Muscle layer of colon (tissue), 2 donors: ENCODE results near the gene OGFR.

Experiments used
- H3K27ac ChIP-seq: one replicate; pipeline ENCODE4 v1.7.0; 2013; ENCODE audit warnings: low read depth, mild to moderate bottlenecking, low read length, moderate library complexity
- H3K27me3 ChIP-seq, 2 donors: one replicate each; pipeline ENCODE4 v1.7.0; 2013; ENCODE audit warnings: low read length in 2 of 2, mild to moderate bottlenecking in 2 of 2; ENCODE audit not compliant: insufficient read depth in 2 of 2, control insufficient read depth in 1 of 2
- H3K36me3 ChIP-seq: one replicate; pipeline ENCODE4 v1.7.0; 2013; ENCODE audit warnings: mild to moderate bottlenecking, low read length; ENCODE audit not compliant: insufficient read depth
- H3K4me1 ChIP-seq: one replicate; pipeline ENCODE4 v1.7.0; 2013; ENCODE audit warnings: mild to moderate bottlenecking, low read length; ENCODE audit not compliant: insufficient read depth
- H3K4me3 ChIP-seq, 2 donors: one replicate each; pipeline ENCODE4 v1.7.0; 2013; ENCODE audit warnings: low read length in 2 of 2, low read depth in 1 of 2, mild to moderate bottlenecking in 1 of 2, moderate library complexity in 1 of 2
- H3K9ac ChIP-seq: one replicate; pipeline ENCODE4 v1.7.0; 2013; ENCODE audit warnings: low read length
- H3K9me3 ChIP-seq: one replicate; pipeline ENCODE4 v1.7.0; 2013; ENCODE audit warnings: mild to moderate bottlenecking, low read length
- donor health status: abdominal sarcoma.
- donor health status: Adenocarcinoma of cecum.

The OGFR gene

GRCh38 chr20:62827311-62828038 is 22.8 kb downstream of the OGFR start:
- Histone ChIP-seq H3K4me3 (no peak overlapping the region), H3K27me3 (no peaks in the 10 kb centered on the region), H3K4me1 (peaks cover 5% of the 10 kb centered on the region), H3K27ac (no peak overlapping the region), H3K9me3 (no peaks in the 10 kb centered on the region), H3K9ac (no peak overlapping the region), H3K36me3 (no peaks in the 10 kb centered on the region)

GRCh38 chr20:62828051-62828450 is 23.4 kb downstream of the OGFR start:
- H3K4me1 ChIP-seq, result peaks cover 5% of the 10 kb centered on the region
- no peaks in the 10 kb centered on the region for H3K27me3 ChIP-seq
- no peaks in the 10 kb centered on the region for H3K36me3 ChIP-seq
- H3K9me3 ChIP-seq, result no peaks in the 10 kb centered on the region
- no peak overlapping the region for H3K9ac ChIP-seq
- H3K27ac ChIP-seq, result no peak overlapping the region
- H3K4me3 ChIP-seq, result no peak overlapping the region

- Histone ChIP-seq H3K4me1 (peaks cover 5% of the 10 kb centered on the region), H3K36me3 (no peaks in the 10 kb centered on the region), H3K27ac (no peak overlapping the region), H3K9me3 (no peaks in the 10 kb centered on the region), H3K4me3 (no peak overlapping the region), H3K9ac (no peak overlapping the region), H3K27me3 (no peaks in the 10 kb centered on the region)
Measured at GRCh38 chr20:62828511-62829230, 24.0 kb downstream of the OGFR start.

GRCh38 chr20:62829231-62830230 is 24.9 kb downstream of the OGFR start:
- Histone ChIP-seq H3K9me3 (no peaks in the 10 kb centered on the region), H3K36me3 (no peaks in the 10 kb centered on the region), H3K9ac (no peak overlapping the region), H3K27me3 (no peaks in the 10 kb centered on the region), H3K4me1 (peaks cover 3% of the 10 kb centered on the region), H3K4me3 (no peak overlapping the region), H3K27ac (no peak overlapping the region)

GRCh38 chr20:62830251-62830650 is 25.6 kb downstream of the OGFR start:
- Histone ChIP-seq H3K27ac (no peak overlapping the region), H3K9ac (no peak overlapping the region), H3K4me1 (no peaks in the 10 kb centered on the region), H3K36me3 (no peaks in the 10 kb centered on the region), H3K27me3 (no peaks in the 10 kb centered on the region), H3K9me3 (no peaks in the 10 kb centered on the region), H3K4me3 (no peak overlapping the region)

GRCh38 chr20:62830821-62831220 is 26.2 kb downstream of the OGFR start:
- Histone ChIP-seq H3K9ac (no peak overlapping the region), H3K27me3 (no peaks in the 10 kb centered on the region), H3K36me3 (no peaks in the 10 kb centered on the region), H3K9me3 (no peaks in the 10 kb centered on the region), H3K27ac (no peak overlapping the region), H3K4me1 (no peaks in the 10 kb centered on the region), H3K4me3 (no peak overlapping the region)

- H3K4me3 ChIP-seq, result no peak overlapping the region
- H3K9me3 ChIP-seq, result no peaks in the 10 kb centered on the region
- no peak overlapping the region for H3K27ac ChIP-seq
- H3K9ac ChIP-seq, result no peak overlapping the region
- H3K27me3 ChIP-seq, result no peaks in the 10 kb centered on the region
- no peaks in the 10 kb centered on the region for H3K4me1 ChIP-seq
- H3K36me3 ChIP-seq, result no peaks in the 10 kb centered on the region
Measured at GRCh38 chr20:62831361-62831788, 26.7 kb downstream of the OGFR start.

- no peak overlapping the region for H3K9ac ChIP-seq
Measured at GRCh38 chr20:62831854-62832211, 27.2 kb downstream of the OGFR start.

GRCh38 chr20:62832212-62832922 is 27.7 kb downstream of the OGFR start:
- Histone ChIP-seq H3K27me3 (no peaks in the 10 kb centered on the region), H3K27ac (no peak overlapping the region), H3K4me3 (no peak overlapping the region), H3K36me3 (no peaks in the 10 kb centered on the region), H3K4me1 (no peaks in the 10 kb centered on the region), H3K9ac (no peak overlapping the region), H3K9me3 (no peaks in the 10 kb centered on the region)

More at GRCh38 chr20:62831854-62832211, 27.2 kb downstream of the OGFR start:
- H3K9me3 ChIP-seq, result no peaks in the 10 kb centered on the region
- H3K27ac ChIP-seq, result no peak overlapping the region
- no peaks in the 10 kb centered on the region for H3K36me3 ChIP-seq
- no peak overlapping the region for H3K4me3 ChIP-seq
- H3K27me3 ChIP-seq, result no peaks in the 10 kb centered on the region
- no peaks in the 10 kb centered on the region for H3K4me1 ChIP-seq

- Histone ChIP-seq H3K9ac (no peak overlapping the region), H3K36me3 (no peaks in the 10 kb centered on the region), H3K9me3 (no peaks in the 10 kb centered on the region), H3K4me3 (no peak overlapping the region), H3K27ac (no peak overlapping the region), H3K4me1 (no peaks in the 10 kb centered on the region), H3K27me3 (no peaks in the 10 kb centered on the region)
Measured at GRCh38 chr20:62832951-62833391, 28.3 kb downstream of the OGFR start.
